Lung (tissue), 12 donors: ENCODE results near the gene EML3. TPM values are rescaled to one million over a fixed set of nuclear protein-coding genes. Genes with fewer than 3 reads are reported as not detected.

Experiments used
- ATAC-seq: fragments of 200-7000 bp; cut with Tn5 transposase; one replicate; pipeline ENCODE4 v1.9.1; 2020; ENCODE audit warnings: moderate number of reproducible peaks; ENCODE audit not compliant: insufficient read depth, low FRiP score
- DNase-seq, 3 donors: peaks; one replicate each; pipeline ENCODE4 v3.0.0-alpha.2; 2013 to 2017
- H3K27ac ChIP-seq, 2 donors: one replicate each; pipeline ENCODE4 v1.5.1; 2013; ENCODE audit warnings: mild to moderate bottlenecking in 2 of 2, moderate library complexity in 2 of 2, control low read depth in 1 of 2, inconsistent platforms in 1 of 2, low read depth in 1 of 2, low read length in 1 of 2
- H3K27me3 ChIP-seq, 3 donors: one replicate each; pipeline ENCODE4 v1.5.1; 2013; ENCODE audit warnings: low read length in 2 of 3; ENCODE audit not compliant: control insufficient read depth in 3 of 3, insufficient read depth in 3 of 3
- H3K36me3 ChIP-seq, 4 donors: one replicate each; pipeline ENCODE4 v1.5.1; 2013; ENCODE audit warnings: low read length in 4 of 4, mild to moderate bottlenecking in 1 of 4, moderate library complexity in 1 of 4; ENCODE audit not compliant: control insufficient read depth in 4 of 4, insufficient read depth in 4 of 4
- H3K4me1 ChIP-seq, 5 donors: one replicate each; pipeline ENCODE4 v1.5.1; 2013; ENCODE audit warnings: low read length in 5 of 5, mild to moderate bottlenecking in 2 of 5, moderate library complexity in 1 of 5; ENCODE audit not compliant: control insufficient read depth in 5 of 5, insufficient read depth in 5 of 5
- H3K4me3 ChIP-seq: one replicate; pipeline ENCODE4 v1.5.1; 2013; ENCODE audit warnings: mild to moderate bottlenecking, control low read depth, moderate library complexity
- H3K9ac ChIP-seq, 2 donors: one replicate each; pipeline ENCODE4 v1.5.1; 2013; ENCODE audit warnings: low read length in 2 of 2, control low read depth in 1 of 2; ENCODE audit not compliant: insufficient read depth in 1 of 2
- H3K9me3 ChIP-seq, 4 donors: one replicate each; pipeline ENCODE4 v1.5.1; 2013; ENCODE audit warnings: low read length in 3 of 4, mild to moderate bottlenecking in 1 of 4, moderate library complexity in 1 of 4; ENCODE audit not compliant: control insufficient read depth in 4 of 4, insufficient read depth in 3 of 4
- WGBS, 2 donors: extraction: QIAGEN DNeasy Blood & Tissue Kit; methylation state at CpG; one replicate each; pipeline ENCODE4 v1.1.7; 2013; 5-methylcytosine and 5-hydroxymethylcytosine counted together
- polyA plus RNA-seq, 2 donors: library from polyadenylated mRNA; stranded (reverse); fragments of 200-250 nt; gene quantifications; one replicate each; pipeline ENCODE4 v1.2.1, GENCODE V29; 2013
- total RNA-seq, 2 donors: library from RNA; depleted of rRNA in 1 of 2; stranded (reverse); fragments of >200 nt in 1 of 2; gene quantifications; one replicate each; pipeline ENCODE4 v1.2.1, GENCODE V29; 2014 to 2021
- TF ChIP-seq, protein P1 (sequence below): IDR thresholded peaks from 2 replicates; pipeline ENCODE4 v1.5.1; 2012; ENCODE audit warnings: mild to moderate bottlenecking; ENCODE audit errors: control extremely low read depth, extremely low read depth
- donor health status: control.
- donor health status: control.
- donor health status: Bipolar disorder and iron deficiency.
- donor health status: healthy.
- donor health status: DM: yes; HTN: yes; CAD: no.

EML3 gene
- total and polyA plus RNA-seq, 4 donors, result 29.1 to 95.4 (median 62.9) TPM

DNA sequence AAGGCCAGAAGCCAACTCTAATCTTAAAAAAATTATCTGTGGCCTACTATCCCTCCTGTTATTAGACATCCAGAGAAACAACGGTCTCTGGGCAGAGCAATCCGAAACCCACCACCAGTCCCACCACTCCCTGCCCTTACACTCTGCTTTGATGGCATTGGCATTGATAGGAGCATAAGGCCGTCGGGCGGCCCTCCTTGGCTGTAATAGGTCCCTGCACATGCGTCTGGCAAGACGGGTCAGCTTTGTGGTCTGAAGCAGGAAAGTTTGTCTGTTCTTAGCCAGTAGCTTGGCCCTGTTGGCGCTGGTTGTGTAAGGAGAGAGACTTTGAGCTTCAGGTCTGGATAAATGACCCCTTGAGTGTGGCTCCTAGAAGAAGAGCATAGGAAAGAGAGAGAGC lies 17.5 kb downstream of the EML3 start:
- Histone ChIP-seq H3K4me1 (peaks cover 7 to 27% (median 10%) of the 10 kb centered on the region in 5 donors), H3K9ac (no peak overlapping the region), H3K27me3 (no peaks in the 10 kb centered on the region), H3K4me3 (no peak overlapping the region), H3K9me3 (no peaks in the 10 kb centered on the region), H3K36me3 (peaks cover 30 to 46% (median 33%) of the 10 kb centered on the region in 4 donors), H3K27ac (no peak overlapping the region)
- DNase-seq (no peak), ATAC-seq (no peak)
- TF ChIP-seq, protein P1, sequence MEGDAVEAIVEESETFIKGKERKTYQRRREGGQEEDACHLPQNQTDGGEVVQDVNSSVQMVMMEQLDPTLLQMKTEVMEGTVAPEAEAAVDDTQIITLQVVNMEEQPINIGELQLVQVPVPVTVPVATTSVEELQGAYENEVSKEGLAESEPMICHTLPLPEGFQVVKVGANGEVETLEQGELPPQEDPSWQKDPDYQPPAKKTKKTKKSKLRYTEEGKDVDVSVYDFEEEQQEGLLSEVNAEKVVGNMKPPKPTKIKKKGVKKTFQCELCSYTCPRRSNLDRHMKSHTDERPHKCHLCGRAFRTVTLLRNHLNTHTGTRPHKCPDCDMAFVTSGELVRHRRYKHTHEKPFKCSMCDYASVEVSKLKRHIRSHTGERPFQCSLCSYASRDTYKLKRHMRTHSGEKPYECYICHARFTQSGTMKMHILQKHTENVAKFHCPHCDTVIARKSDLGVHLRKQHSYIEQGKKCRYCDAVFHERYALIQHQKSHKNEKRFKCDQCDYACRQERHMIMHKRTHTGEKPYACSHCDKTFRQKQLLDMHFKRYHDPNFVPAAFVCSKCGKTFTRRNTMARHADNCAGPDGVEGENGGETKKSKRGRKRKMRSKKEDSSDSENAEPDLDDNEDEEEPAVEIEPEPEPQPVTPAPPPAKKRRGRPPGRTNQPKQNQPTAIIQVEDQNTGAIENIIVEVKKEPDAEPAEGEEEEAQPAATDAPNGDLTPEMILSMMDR, result no peak
- 90 to 96% methylated on average over 8 of the region's 8 CpGs for WGBS, 2 donors

- peaks cover 0 to 12% (median 0%) of the 10 kb centered on the region in 5 donors for H3K4me1 ChIP-seq
- no peak overlapping the region for H3K9ac ChIP-seq
- H3K9me3 ChIP-seq, result no peaks in the 10 kb centered on the region
- ATAC-seq (no peak), DNase-seq (peak; percentile 74 to 77 (median 76))
- H3K4me3 ChIP-seq, result no peak overlapping the region
- no peaks in the 10 kb centered on the region for H3K27me3 ChIP-seq
- WGBS, 2 donors, result 60 to 61% methylated on average over 13 of the region's 13 CpGs
- H3K27ac ChIP-seq, result no peak overlapping the region
- H3K36me3 ChIP-seq, result peaks cover 30 to 46% (median 33%) of the 10 kb centered on the region in 4 donors
- TF ChIP-seq, protein P1, result peak; percentile 21
Measured at GRCh38 chr11:62593434-62594044, 19.0 kb downstream of the EML3 start.

DNA sequence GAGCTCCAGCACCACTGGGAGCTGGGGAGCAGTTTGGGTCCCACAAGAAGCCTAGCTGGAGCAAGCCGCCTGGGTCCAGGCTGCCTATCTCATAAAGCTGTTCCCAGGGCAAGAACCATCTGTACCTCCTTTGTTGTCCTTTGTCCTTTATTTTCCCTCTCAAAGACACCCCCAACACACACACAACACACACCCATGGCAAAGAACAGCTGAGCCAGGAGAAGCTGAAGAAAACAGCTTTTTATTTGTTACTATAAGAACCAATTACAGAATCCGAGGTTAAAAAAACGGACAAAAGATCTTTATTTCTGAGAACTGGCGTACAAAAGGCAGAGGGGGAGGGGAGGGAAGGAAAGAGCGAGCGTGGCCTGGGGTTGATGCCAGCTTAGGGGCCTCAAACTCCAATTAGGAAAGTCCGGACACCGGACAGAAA lies 19.6 kb downstream of the EML3 start:
- H3K4me3 ChIP-seq, result no peak overlapping the region
- TF ChIP-seq, protein P1, result no peak
- peak overlapping the region; percentile 87 to 97 for H3K27ac ChIP-seq
- H3K36me3 ChIP-seq, result peaks cover 26 to 47% (median 29%) of the 10 kb centered on the region in 4 donors
- DNase-seq (no peak), ATAC-seq (no peak)
- H3K9me3 ChIP-seq, result no peaks in the 10 kb centered on the region
- 76 to 83% methylated on average over 8 of the region's 8 CpGs for WGBS, 2 donors
- H3K4me1 ChIP-seq, result peaks cover 0 to 11% (median 0%) of the 10 kb centered on the region in 5 donors
- no peaks in the 10 kb centered on the region for H3K27me3 ChIP-seq
- H3K9ac ChIP-seq, result no peak overlapping the region
